H9 (cell line): ENCODE results near the gene SLC30A3. TPM values are rescaled to one million over a fixed set of nuclear protein-coding genes. Genes with fewer than 3 reads are reported as not detected.

ENCODE experiments used
- DNase-seq: peaks from one replicate; pipeline ENCODE4 v3.0.0-alpha.2; 2017
- H2AFZ ChIP-seq: one replicate; pipeline ENCODE4 v1.6.1; 2013; ENCODE audit warnings: mild to moderate bottlenecking, low read length, control low read depth, moderate library complexity
- H2AK5ac ChIP-seq: 2 replicates; pipeline ENCODE4 v1.6.1; 2013; ENCODE audit warnings: low read length, control low read depth, mixed read lengths; ENCODE audit not compliant: insufficient read length
- H2BK120ac ChIP-seq: one replicate; pipeline ENCODE4 v1.6.1; 2013; ENCODE audit warnings: low read depth, mild to moderate bottlenecking, low read length, control low read depth, inconsistent platforms; ENCODE audit not compliant: poor library complexity, severe bottlenecking
- H2BK12ac ChIP-seq: 2 replicates; pipeline ENCODE4 v1.6.1; 2013; ENCODE audit warnings: low read length, control low read depth, mixed read lengths, low read depth; ENCODE audit not compliant: insufficient read length
- H2BK15ac ChIP-seq: 2 replicates; pipeline ENCODE4 v1.6.1; 2013; ENCODE audit warnings: low read depth, low read length, control low read depth
- H2BK20ac ChIP-seq: one replicate; pipeline ENCODE4 v1.6.1; 2013; ENCODE audit warnings: low read depth, mild to moderate bottlenecking, low read length, control low read depth, inconsistent platforms; ENCODE audit not compliant: poor library complexity, severe bottlenecking
- H2BK5ac ChIP-seq: 2 replicates; pipeline ENCODE4 v1.6.1; 2013; ENCODE audit warnings: low read length, control low read depth, mixed read lengths; ENCODE audit not compliant: insufficient read length
- H3K14ac ChIP-seq: 2 replicates; pipeline ENCODE4 v1.6.1; 2013; ENCODE audit warnings: low read length, control low read depth; ENCODE audit not compliant: insufficient read depth
- H3K18ac ChIP-seq: 2 replicates; pipeline ENCODE4 v1.6.1; 2013; ENCODE audit warnings: low read depth, mild to moderate bottlenecking, mixed read lengths, low read length, control low read depth; ENCODE audit not compliant: insufficient read length
- H3K23ac ChIP-seq: 2 replicates; pipeline ENCODE4 v1.6.1; 2013; ENCODE audit warnings: low read length, control low read depth, mixed read lengths, low read depth; ENCODE audit not compliant: insufficient read length
- H3K23me2 ChIP-seq: 2 replicates; pipeline ENCODE4 v1.6.1; 2013; ENCODE audit warnings: low read depth, mild to moderate bottlenecking, mixed read lengths, low read length, control low read depth; ENCODE audit not compliant: insufficient read length, poor library complexity, severe bottlenecking
- H3K27ac ChIP-seq: 2 replicates; pipeline ENCODE4 v1.5.1; 2013; ENCODE audit warnings: low read length, control low read depth, mixed read lengths, low read depth; ENCODE audit not compliant: insufficient read length
- H3K27me3 ChIP-seq: 2 replicates; pipeline ENCODE4 v1.6.1; 2013; ENCODE audit warnings: low read length, control low read depth, inconsistent platforms; ENCODE audit not compliant: insufficient read depth
- H3K4ac ChIP-seq: 2 replicates; pipeline ENCODE4 v1.6.1; 2013; ENCODE audit warnings: low read depth, mild to moderate bottlenecking, control low read depth, inconsistent platforms, low read length, moderate library complexity
- H3K4me1 ChIP-seq: 2 replicates; pipeline ENCODE4 v1.6.1; 2013; ENCODE audit warnings: low read length, control low read depth, inconsistent platforms; ENCODE audit not compliant: insufficient read depth
- H3K4me2 ChIP-seq: 2 replicates; pipeline ENCODE4 v1.6.1; 2013; ENCODE audit warnings: low read length, control low read depth, mixed read lengths; ENCODE audit not compliant: insufficient read length, insufficient read depth
- H3K56ac ChIP-seq: 2 replicates; pipeline ENCODE4 v1.6.1; 2013; ENCODE audit warnings: low read depth, mild to moderate bottlenecking, mixed read lengths, low read length, control low read depth; ENCODE audit not compliant: insufficient read length
- H3K79me1 ChIP-seq: 2 replicates; pipeline ENCODE4 v1.6.1; 2013; ENCODE audit warnings: low read depth, mild to moderate bottlenecking, moderate library complexity, low read length, control low read depth, inconsistent platforms; ENCODE audit not compliant: insufficient read depth, poor library complexity, severe bottlenecking
- H3K79me2 ChIP-seq: 2 replicates; pipeline ENCODE4 v1.6.1; 2013; ENCODE audit warnings: low read length, control low read depth, inconsistent platforms; ENCODE audit not compliant: insufficient read depth
- H3K9ac ChIP-seq: 2 replicates; pipeline ENCODE4 v1.6.1; 2013; ENCODE audit warnings: low read length, control low read depth, mixed read lengths; ENCODE audit not compliant: insufficient read length; ENCODE audit errors: extremely low read depth
- H3K9me3 ChIP-seq: one replicate; pipeline ENCODE4 v1.6.1; 2013; ENCODE audit warnings: low read depth, low read length, inconsistent platforms; ENCODE audit not compliant: control insufficient read depth
- H3T11ph ChIP-seq: one replicate; pipeline ENCODE4 v1.6.1; 2013; ENCODE audit warnings: mild to moderate bottlenecking, low read length, control low read depth, inconsistent platforms
- H4K20me1 ChIP-seq: one replicate; pipeline ENCODE4 v1.6.1; 2013; ENCODE audit not compliant: control insufficient read depth, insufficient read length, insufficient read depth
- H4K5ac ChIP-seq: 2 replicates; pipeline ENCODE4 v1.6.1; 2013; ENCODE audit warnings: low read depth, mild to moderate bottlenecking, mixed read lengths, low read length, control low read depth; ENCODE audit not compliant: insufficient read length
- H4K8ac ChIP-seq: replicated peaks from 2 replicates; pipeline ENCODE4 v1.6.1; 2013; ENCODE audit warnings: low read length, control low read depth, mixed read lengths, low read depth; ENCODE audit not compliant: insufficient read length
- H4K91ac ChIP-seq: 2 replicates; pipeline ENCODE4 v1.6.1; 2013; ENCODE audit warnings: low read depth, mild to moderate bottlenecking, moderate library complexity, mixed read lengths, low read length, control low read depth; ENCODE audit not compliant: insufficient read length
- H3K27ac Mint-ChIP-seq, 3 experiments: 2 replicates in 2 of 3; 3 replicates in 1 of 3; pipeline ENCODE4 v1.8.0; 2020 to 2021; ENCODE audit warnings: mixed read lengths in 3 of 3, mild to moderate bottlenecking in 1 of 3, moderate library complexity in 1 of 3
- H3K27me3 Mint-ChIP-seq: 2 replicates; pipeline ENCODE4 v1.8.0; 2021; ENCODE audit warnings: low read depth, mild to moderate bottlenecking, moderate library complexity, mixed read lengths
- H3K36me3 Mint-ChIP-seq, 3 experiments: 2 replicates in 2 of 3; 3 replicates in 1 of 3; pipeline ENCODE4 v1.8.0; 2020 to 2021; ENCODE audit warnings: low read depth in 3 of 3, mixed read lengths in 3 of 3; ENCODE audit not compliant: insufficient read depth in 1 of 3
- H3K4me1 Mint-ChIP-seq, 2 experiments: 2 replicates each; pipeline ENCODE4 v1.8.0; 2020; ENCODE audit warnings: mixed read lengths in 2 of 2
- H3K4me3 Mint-ChIP-seq, 2 experiments: 2 replicates in 1 of 2; 3 replicates in 1 of 2; pipeline ENCODE4 v1.8.0; 2020 to 2021; ENCODE audit warnings: mild to moderate bottlenecking in 2 of 2, mixed read lengths in 2 of 2, moderate library complexity in 1 of 2
- H3K9me3 Mint-ChIP-seq, 2 experiments: 2 replicates in 1 of 2; 3 replicates in 1 of 2; pipeline ENCODE4 v1.8.0; 2020; ENCODE audit warnings: mild to moderate bottlenecking in 2 of 2, mixed read lengths in 2 of 2, moderate library complexity in 1 of 2
- CTCF ChIP-seq: fragments of 200-600 bp; sonication (generic); conservative IDR thresholded peaks from 3 replicates; pipeline ENCODE4 v1.8.0; 2021; ENCODE audit warnings: antibody characterized with exemption, mild to moderate bottlenecking
- total RNA-seq: library from RNA; stranded (reverse); gene quantifications from 2 replicates; pipeline ENCODE4 v1.2.1, GENCODE V29; 2021

The SLC30A3 gene
- total RNA-seq, 1 experiment from 2014 or later, result 2.5 TPM

- Histone ChIP-seq H4K5ac (no peak overlapping the region), H2BK15ac (no peak overlapping the region), H2AFZ (no peak overlapping the region), H4K8ac (no peak overlapping the region), H3K23ac (no peak overlapping the region), H3K9ac (no peak overlapping the region), H3K9me3 (no peaks in the 10 kb centered on the region), H3K56ac (no peak overlapping the region), H3K79me1 (no peaks in the 10 kb centered on the region), H4K20me1 (no peaks in the 10 kb centered on the region), H3K27ac (no peak overlapping the region), H3K27me3 (peaks cover 40% of the 10 kb centered on the region; the same call in 1 of the 2 replicates), H3K14ac (no peak overlapping the region), H2AK5ac (no peak overlapping the region), H3K4ac (no peak overlapping the region), H2BK12ac (no peak overlapping the region), H3K23me2 (peaks cover 20% of the 10 kb centered on the region), H2BK20ac (no peak overlapping the region), H3K79me2 (no peaks in the 10 kb centered on the region), H3K4me1 (no peaks in the 10 kb centered on the region; the same call in 1 of the 2 replicates), H2BK120ac (no peak overlapping the region), H4K91ac (no peak overlapping the region), H2BK5ac (no peak overlapping the region), H3T11ph (no peak overlapping the region), H3K4me2 (peak overlapping the region; percentile 44), H3K18ac (no peak overlapping the region)
- peaks cover 24 to 29% of the 10 kb centered on the region in 2 experiments for H3K4me1 Mint-ChIP-seq
- no peak overlapping the region for H3K27ac Mint-ChIP-seq
- H3K9me3 Mint-ChIP-seq, result peaks cover 0 to 2% of the 10 kb centered on the region in 2 experiments; a peak in 3 of 5 replicates
- no peak for TF ChIP-seq CTCF
- H3K4me3 Mint-ChIP-seq, result peak overlapping the region in 1 of 2 experiments; percentile 49; a peak in 2 of 5 replicates
- H3K27me3 Mint-ChIP-seq, result peaks cover 19% of the 10 kb centered on the region
- no peak for DNase-seq
- H3K36me3 Mint-ChIP-seq, result no peaks in the 10 kb centered on the region; a peak in 2 of 7 replicates
Observed at GRCh38 chr2:27265536-27265870, 2.7 kb upstream of the SLC30A3 start.
